GM19023 (cell line): ENCODE data around the gene KLK1.
"Not testable (repeated sequence)": the region's sequence is repeated elsewhere in the genome, so short reads cannot be mapped to it uniquely, and the experiment has no call there.

Source experiments
- ATAC-seq: cut with Tn5 transposase; IDR thresholded peaks from one replicate; pipeline ENCODE4 v1.9.1; 2021; ENCODE audit warnings: mild to moderate bottlenecking, moderate library complexity; ENCODE audit not compliant: unreplicated experiment

KLK1 gene

DNA sequence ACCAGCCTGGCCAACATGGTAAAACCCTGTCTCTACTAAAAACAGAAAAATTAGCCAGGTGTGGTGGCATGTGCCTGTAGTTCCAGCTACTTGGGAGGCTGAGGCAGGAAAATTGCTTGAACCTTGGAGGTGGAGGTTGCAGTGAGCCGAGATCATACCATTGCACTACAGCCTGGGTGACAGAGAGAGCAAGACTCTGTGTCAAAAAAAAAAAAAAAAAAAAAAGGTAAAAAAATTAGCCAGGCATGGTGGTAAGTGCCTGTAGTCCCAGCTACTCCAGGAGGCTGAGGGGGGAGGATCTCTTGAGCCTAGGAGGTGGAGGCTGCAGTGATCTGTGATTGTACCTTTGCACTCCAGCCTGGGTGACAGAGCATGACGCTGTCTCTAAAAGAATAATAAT lies 53.4 kb downstream of the KLK1 start, which contains the start of gene GPR32:
GPR32 (plus strand) TSS at position 301 of the 400 bp plus-strand sequence. CDS start 137 bp downstream, outside the sequence.
- ATAC-seq = not testable (repeated sequence)
